Stomach (tissue), 9 donors: ENCODE measurements around the gene DACT2. TPM values are rescaled to one million over a fixed set of nuclear protein-coding genes. Genes with fewer than 3 reads are reported as not detected.
A peak's percentile ranks its signal among the peaks of the same experiment; 100 is the strongest.

ENCODE experiments used
- DNase-seq, 2 donors: peaks; one replicate each; pipeline versions ENCODE4 v3.0.0 to v3.0.0-alpha.2; 2013 to 2019
- H3K27ac ChIP-seq, 5 donors: fragments of 200-600 bp in 4 of 5; sonication (generic) in 4 of 5; one replicate each; pipeline ENCODE4 v1.5.1; 2013 to 2019; ENCODE audit warnings: mild to moderate bottlenecking in 1 of 5, moderate library complexity in 1 of 5
- H3K27me3 ChIP-seq, 3 donors: fragments of 200-600 bp; sonication (generic); one replicate each; pipeline ENCODE4 v1.5.1; 2017 to 2019; ENCODE audit warnings: mixed run types in 1 of 3
- H3K36me3 ChIP-seq, 4 donors: fragments of 200-600 bp; sonication (generic); 1 replicate in 3 of 4; 2 replicates in 1 of 4; pipeline ENCODE4 v1.5.1; 2016 to 2019
- H3K4me1 ChIP-seq, 4 donors: fragments of 200-600 bp; sonication (generic); one replicate each; pipeline ENCODE4 v1.5.1; 2016 to 2019
- H3K4me3 ChIP-seq, 4 donors: fragments of 200-600 bp; sonication (generic) in 3 of 4; one replicate each; pipeline ENCODE4 v1.5.1; 2016 to 2019; ENCODE audit warnings: mild to moderate bottlenecking in 1 of 4
- H3K9me3 ChIP-seq, 4 donors: fragments of 200-600 bp; sonication (generic); one replicate each; pipeline ENCODE4 v1.5.1; 2016 to 2019
- EP300 ChIP-seq: sonication (generic); formaldehyde crosslinking; IDR thresholded peaks from one replicate; pipeline ENCODE4 v1.6.1; 2017; ENCODE audit warnings: antibody characterized with exemption
- POLR2A ChIP-seq, 4 donors: fragments of 450-650 bp; IDR thresholded peaks; one replicate each; pipeline ENCODE4 v1.6.1; 2016; ENCODE audit warnings: antibody characterized with exemption in 4 of 4, control low read depth in 2 of 4, mild to moderate bottlenecking in 1 of 4, moderate library complexity in 1 of 4
- POLR2AphosphoS5 ChIP-seq, 3 donors: sonication (generic); formaldehyde crosslinking; IDR thresholded peaks; one replicate each; pipeline ENCODE4 v1.6.1; 2016; ENCODE audit warnings: antibody characterized with exemption in 3 of 3
- WGBS, 5 donors: extraction: QIAGEN DNeasy Blood & Tissue Kit in 3 of 5; methylation state at CpG; one replicate each; pipeline versions ENCODE4 v1.1.5 to v1.1.7; 2013 to 2018; 5-methylcytosine and 5-hydroxymethylcytosine counted together
- intact Hi-C: fragments of 100-400 bp; cut with DNase I; formaldehyde crosslinking; loops from one replicate; pipeline ENCODE4 v1.15.1; 2023; ENCODE audit warnings: low total_unique reads
- polyA plus RNA-seq, 3 donors: library from polyadenylated mRNA; stranded (reverse); fragments of 200-250 nt; gene quantifications; one replicate each; pipeline ENCODE4 v1.2.3, GENCODE V29; 2013
- total RNA-seq, 5 donors: library from RNA; depleted of rRNA; stranded (reverse); fragments of >200 nt; gene quantifications; one replicate each; pipeline versions ENCODE4 v1.1.0 to v1.2.3, GENCODE V29; 2014 to 2016
- TF ChIP-seq, protein P1 (sequence below), 7 experiments: fragments of 450-650 bp in 4 of 7; fragments of 200-600 bp in 3 of 7; sonication (generic) in 3 of 7; IDR thresholded peaks; one replicate each; pipeline ENCODE4 v1.5.1; 2016 to 2019; ENCODE audit warnings: antibody characterized with exemption in 7 of 7, control low read depth in 2 of 7, mild to moderate bottlenecking in 1 of 7
- donor health status: healthy with polysubstance abuse.
- donor health status: Bipolar disorder and iron deficiency.
- donor health status: healthy.

The DACT2 gene
- total and polyA plus RNA-seq, 8 donors = 0.44 to 4.9 (median 0.74) TPM; not detected in 2

DNA sequence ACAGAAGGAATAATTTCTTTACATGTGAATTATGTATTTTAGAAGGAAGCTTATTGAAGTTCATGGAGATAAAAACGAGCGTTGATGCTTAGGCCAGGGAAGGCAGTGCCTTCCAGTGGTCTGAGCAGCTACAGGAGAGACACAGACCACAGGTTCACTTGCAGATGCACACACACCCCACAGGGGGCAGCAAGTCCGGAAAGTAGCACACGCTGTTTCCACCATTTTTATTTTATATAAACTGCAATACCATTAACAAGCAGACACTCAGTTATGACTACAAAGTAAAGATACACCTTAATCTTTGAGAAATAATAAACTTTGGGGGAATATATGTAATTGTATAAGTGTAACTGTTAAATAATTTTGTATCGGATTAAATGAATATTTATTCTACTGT lies 13.5 kb upstream of the DACT2 start:
- WGBS, 5 donors = 56 to 68% (median 62%) methylated on average over 5 of the region's 5 CpGs
- Histone ChIP-seq H3K4me3 (peak overlapping the region in 1 of 4 donors; percentile 19), H3K36me3 (no peaks in the 10 kb centered on the region), H3K4me1 (peaks cover 0 to 10% (median 0%) of the 10 kb centered on the region in 4 donors), H3K27me3 (no peaks in the 10 kb centered on the region), H3K27ac (no peak overlapping the region), H3K9me3 (no peaks in the 10 kb centered on the region)
- intact Hi-C loops = no loop called here
- TF ChIP-seq POLR2A (IDR thresholded peaks at IDR 0.05) (no peak), EP300 (no peak), POLR2AphosphoS5 (IDR thresholded peaks at IDR 0.05) (no peak)
- TF ChIP-seq, protein P1, sequence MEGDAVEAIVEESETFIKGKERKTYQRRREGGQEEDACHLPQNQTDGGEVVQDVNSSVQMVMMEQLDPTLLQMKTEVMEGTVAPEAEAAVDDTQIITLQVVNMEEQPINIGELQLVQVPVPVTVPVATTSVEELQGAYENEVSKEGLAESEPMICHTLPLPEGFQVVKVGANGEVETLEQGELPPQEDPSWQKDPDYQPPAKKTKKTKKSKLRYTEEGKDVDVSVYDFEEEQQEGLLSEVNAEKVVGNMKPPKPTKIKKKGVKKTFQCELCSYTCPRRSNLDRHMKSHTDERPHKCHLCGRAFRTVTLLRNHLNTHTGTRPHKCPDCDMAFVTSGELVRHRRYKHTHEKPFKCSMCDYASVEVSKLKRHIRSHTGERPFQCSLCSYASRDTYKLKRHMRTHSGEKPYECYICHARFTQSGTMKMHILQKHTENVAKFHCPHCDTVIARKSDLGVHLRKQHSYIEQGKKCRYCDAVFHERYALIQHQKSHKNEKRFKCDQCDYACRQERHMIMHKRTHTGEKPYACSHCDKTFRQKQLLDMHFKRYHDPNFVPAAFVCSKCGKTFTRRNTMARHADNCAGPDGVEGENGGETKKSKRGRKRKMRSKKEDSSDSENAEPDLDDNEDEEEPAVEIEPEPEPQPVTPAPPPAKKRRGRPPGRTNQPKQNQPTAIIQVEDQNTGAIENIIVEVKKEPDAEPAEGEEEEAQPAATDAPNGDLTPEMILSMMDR (IDR thresholded peaks at IDR 0.05) = peak in 3 of 7 experiments; percentile 13 to 37 (median 20)
- DNase-seq = no peak

GRCh38 chr6:168332020-168332419 lies 12.4 kb upstream of the DACT2 start:
- WGBS, 5 donors = 53 to 73% (median 71%) methylated on average over 13 of the region's 13 CpGs
- Histone ChIP-seq H3K9me3 (no peaks in the 10 kb centered on the region), H3K4me3 (no peak overlapping the region), H3K27me3 (no peaks in the 10 kb centered on the region), H3K36me3 (no peaks in the 10 kb centered on the region), H3K4me1 (peaks cover 0 to 10% (median 0%) of the 10 kb centered on the region in 4 donors), H3K27ac (no peak overlapping the region)
- intact Hi-C loops = no loop called here
- TF ChIP-seq, protein P1 (IDR thresholded peaks at IDR 0.05) = no peak
- TF ChIP-seq EP300 (no peak), POLR2AphosphoS5 (IDR thresholded peaks at IDR 0.05) (no peak), POLR2A (IDR thresholded peaks at IDR 0.05) (no peak)
- DNase-seq = peak in 1 of 2 donors; percentile 55

- intact Hi-C loops = no loop called here
- TF ChIP-seq EP300 (no peak), POLR2A (IDR thresholded peaks at IDR 0.05) (no peak)
- Histone ChIP-seq H3K9me3 (no peaks in the 10 kb centered on the region), H3K36me3 (no peaks in the 10 kb centered on the region), H3K27me3 (no peaks in the 10 kb centered on the region), H3K4me1 (peaks cover 0 to 10% (median 0%) of the 10 kb centered on the region in 4 donors), H3K27ac (no peak overlapping the region), H3K4me3 (no peak overlapping the region)
- DNase-seq = no peak
- 82 to 89% (median 84%) methylated on average over 4 of the region's 4 CpGs for WGBS, 5 donors
These were observed 11.5 kb upstream of the DACT2 start for GRCh38 chr6:168331058-168331457.

GRCh38 chr6:168330403-168330802 lies 10.8 kb upstream of the DACT2 start:
- H3K4me1 ChIP-seq = peaks cover 0 to 10% (median 0%) of the 10 kb centered on the region in 4 donors
- H3K4me3 ChIP-seq = no peak overlapping the region
- TF ChIP-seq POLR2A (IDR thresholded peaks at IDR 0.05) = no peak
- TF ChIP-seq, protein P1 (IDR thresholded peaks at IDR 0.05) = no peak
- intact Hi-C loops = no loop called here
- WGBS, 5 donors = 90 to 96% (median 92%) methylated on average over 10 of the region's 10 CpGs
- no peaks in the 10 kb centered on the region for H3K27me3 ChIP-seq
- no peaks in the 10 kb centered on the region for H3K36me3 ChIP-seq
- H3K9me3 ChIP-seq = no peaks in the 10 kb centered on the region
- no peak overlapping the region for H3K27ac ChIP-seq
- DNase-seq = no peak

- 71 to 84% (median 82%) methylated on average over 4 of the region's 4 CpGs for whole genome bisulfite sequencing, 5 donors
- Histone ChIP-seq H3K9me3 (no peaks in the 10 kb centered on the region), H3K36me3 (no peaks in the 10 kb centered on the region), H3K4me1 (peaks cover 0 to 1% (median 0%) of the 10 kb centered on the region in 4 donors), H3K4me3 (no peak overlapping the region), H3K27me3 (no peaks in the 10 kb centered on the region), H3K27ac (no peak overlapping the region)
- DNase-seq = no peak
- TF ChIP-seq EP300 (no peak), POLR2AphosphoS5 (IDR thresholded peaks at IDR 0.05) (no peak), POLR2A (IDR thresholded peaks at IDR 0.05) (no peak)
- TF ChIP-seq, protein P1 (IDR thresholded peaks at IDR 0.05) = no peak
- intact Hi-C loops = no loop called here
These were observed 8.5 kb upstream of the DACT2 start for GRCh38 chr6:168328086-168328485.
